HG02571 (cell line): ENCODE results near the gene PIK3R5.

ENCODE experiments used
- ATAC-seq: cut with Tn5 transposase; IDR thresholded peaks from one replicate; pipeline ENCODE4 v1.9.1; 2021; ENCODE audit warnings: mild to moderate bottlenecking, moderate library complexity; ENCODE audit not compliant: unreplicated experiment

The PIK3R5 gene

DNA sequence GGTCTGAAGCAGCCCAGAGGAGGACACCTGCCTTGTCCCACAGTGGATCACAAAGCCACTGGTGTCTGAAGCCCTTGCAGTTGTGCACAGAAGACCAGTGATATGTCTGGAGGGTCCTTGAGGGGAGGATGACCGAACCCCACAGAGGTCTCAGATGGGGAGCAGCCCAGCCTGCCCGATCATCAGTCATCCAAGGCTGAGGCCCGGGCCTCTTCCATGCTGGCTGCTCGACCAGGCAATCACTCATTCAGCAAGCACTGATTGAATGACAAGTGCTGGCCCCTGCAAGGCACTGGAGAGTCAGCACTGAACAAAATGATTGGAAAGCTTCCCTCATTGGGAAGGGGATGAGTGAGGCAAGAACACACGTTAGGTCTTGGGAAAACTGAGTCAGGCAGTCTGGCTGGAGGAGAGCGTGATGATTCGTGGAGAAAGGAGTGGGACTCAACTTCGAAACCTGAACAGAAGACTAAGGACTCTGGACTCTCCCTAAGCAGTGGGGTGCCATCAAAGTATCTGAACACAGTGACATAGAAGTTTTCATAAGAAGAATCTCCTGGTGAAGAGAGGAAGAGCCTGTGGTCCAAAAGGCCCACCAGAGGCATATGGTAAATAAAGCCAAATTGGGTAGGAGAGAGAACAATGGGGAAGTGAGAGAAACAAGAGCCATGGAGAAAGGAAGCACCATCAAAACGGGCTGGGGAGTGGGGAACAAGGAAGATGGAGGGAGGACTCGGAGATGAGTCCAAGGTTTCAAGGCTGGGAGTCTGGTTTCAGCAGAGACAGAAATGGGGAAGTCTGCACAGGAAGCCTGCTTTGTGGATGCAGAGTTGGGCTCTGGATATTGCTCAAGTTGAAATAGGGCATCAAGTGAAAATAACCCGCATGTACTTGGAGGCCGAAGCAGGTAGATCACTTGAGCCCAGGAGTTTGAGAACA is 10.2 kb downstream of the PIK3R5 start:
- no peak for ATAC-seq

DNA sequence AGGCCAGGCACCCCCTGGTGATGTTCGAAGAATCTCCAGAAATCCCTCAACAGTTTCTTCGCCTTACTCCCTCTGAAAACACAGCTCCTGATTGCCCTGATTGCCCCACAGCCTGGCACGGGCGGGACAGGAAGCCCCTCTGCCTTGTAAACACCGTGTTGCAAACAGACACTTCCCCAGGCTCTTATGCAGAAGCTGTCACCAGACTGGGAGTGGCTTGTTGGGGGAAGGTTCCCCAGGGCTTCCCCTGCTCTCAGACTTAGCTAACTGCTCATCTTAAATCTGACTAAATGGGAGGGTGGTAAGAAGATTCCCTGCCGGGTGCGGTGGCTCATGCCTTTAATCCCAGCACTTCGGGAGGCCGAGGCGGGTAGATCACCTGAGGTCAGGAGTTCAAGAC is 11.2 kb downstream of the PIK3R5 start:
- ATAC-seq, result no peak

DNA sequence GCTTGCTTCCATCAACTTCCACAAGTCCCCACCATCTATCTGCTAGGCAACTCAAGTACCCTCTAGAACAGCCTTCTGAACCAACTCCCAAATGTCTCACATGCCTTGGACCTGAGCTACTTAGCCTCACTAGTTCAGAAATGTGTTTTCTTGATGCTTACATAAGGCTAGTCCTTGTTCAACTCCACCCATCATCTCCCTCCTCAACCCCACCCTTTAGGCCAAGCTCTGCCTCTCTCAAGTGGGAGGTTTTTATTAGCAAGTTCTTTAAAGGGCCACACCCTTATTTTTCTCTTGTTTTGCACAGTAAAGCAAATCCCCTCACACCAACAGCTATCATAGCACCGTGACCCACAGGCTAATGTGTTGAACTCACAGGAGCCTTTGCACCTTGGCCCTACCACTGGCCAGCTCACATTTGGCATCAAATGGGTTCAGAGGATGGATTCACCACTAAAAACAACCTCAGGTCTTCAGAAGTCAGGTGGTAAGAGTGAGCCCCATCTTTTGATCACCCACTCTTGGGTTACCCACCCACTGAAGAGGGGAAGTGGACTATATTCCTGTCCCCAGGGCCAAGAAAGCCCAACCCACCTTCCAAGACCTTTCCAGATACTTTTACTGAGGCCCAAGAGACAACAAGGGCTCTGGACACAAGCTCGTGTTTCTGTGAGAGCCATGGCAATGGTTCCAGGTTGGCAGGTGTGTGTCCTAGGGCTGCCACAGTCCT is 12.2 kb downstream of the PIK3R5 start:
- ATAC-seq, result no peak

DNA sequence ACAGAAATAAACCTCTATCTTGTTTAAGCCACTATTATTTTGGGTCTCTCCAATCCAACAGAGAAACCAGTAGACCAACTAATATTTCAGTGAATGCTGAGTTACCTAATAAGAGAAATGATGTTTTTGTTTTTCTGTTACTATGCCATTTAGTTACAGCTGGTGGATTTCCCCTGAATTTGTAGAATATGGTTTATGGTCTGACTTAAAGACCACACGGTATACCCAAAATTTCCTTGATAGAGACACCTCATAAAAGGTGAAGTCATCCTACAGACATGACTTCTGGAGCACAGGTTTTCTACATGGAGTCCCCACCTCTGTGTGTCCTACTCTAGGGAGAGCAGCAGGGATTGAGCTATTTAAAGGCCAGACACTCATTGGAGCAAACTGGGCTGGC is 13.3 kb downstream of the PIK3R5 start:
- ATAC-seq, result no peak

DNA sequence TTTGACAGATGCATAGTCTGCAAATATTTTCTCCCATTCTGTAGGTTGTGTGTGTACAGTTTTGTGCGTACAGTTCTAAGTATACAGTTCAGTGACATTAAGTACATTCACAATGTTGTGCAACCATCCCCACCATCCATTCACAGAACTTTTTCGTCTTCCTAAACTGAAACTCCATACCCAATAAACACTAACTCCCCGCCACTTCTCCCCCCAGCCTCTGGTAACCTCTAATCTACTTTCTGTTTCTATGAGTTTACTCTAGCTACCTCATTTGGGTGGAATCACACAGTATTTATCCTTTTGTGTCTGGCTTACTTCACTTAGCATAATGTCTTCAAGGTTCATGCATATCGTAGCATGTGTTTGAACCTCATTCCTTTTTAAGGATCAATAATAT is 14.3 kb downstream of the PIK3R5 start:
- ATAC-seq, result no peak

DNA sequence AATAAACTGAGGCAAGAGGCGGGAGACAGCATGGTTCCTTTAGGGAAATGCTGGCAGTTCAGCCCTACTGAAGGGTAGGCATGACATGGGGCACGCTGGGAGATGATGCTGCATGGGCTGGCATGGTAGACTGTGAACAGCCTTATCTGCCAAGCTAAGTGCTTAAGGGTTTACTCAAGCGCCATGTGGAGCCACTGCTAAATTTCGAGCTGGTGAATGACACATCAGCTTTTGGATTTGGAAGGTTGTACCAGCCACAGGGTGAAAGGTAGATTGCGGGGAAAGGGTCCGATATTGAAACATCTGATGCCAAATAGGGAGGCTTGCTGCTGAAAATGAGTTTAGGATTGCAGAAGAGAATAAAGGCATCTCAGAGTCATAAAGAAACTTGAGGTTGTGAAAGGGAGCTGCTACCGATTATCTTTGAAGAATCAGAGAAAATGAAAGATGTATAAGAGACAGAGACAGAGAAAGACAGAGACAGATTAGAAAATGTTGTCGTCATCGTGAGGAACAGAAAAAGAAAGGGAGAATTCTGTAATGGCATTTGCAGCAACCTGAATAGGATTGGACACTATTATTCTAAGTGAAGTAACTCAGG is 16.3 kb downstream of the PIK3R5 start:
- ATAC-seq, result no peak

DNA sequence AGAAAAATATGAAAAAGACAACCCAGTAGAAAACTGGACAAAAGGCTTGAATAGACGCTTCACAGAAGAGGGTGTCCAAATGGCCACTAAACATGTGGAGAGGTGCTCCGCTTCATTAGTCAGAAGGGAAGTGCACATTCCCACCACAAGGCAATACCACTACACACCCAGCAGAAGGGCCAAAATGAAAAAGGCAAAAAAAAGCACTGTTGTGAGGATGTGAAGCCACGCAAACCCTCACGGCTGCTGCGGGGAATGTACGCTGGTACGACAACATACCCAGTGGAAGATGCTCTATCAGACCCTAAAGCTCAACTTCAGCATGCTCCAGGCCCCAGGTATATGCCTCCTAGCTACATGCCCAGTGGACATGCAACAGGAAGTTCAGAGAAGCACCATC is 17.0 kb downstream of the PIK3R5 start:
- no peak for ATAC-seq

DNA sequence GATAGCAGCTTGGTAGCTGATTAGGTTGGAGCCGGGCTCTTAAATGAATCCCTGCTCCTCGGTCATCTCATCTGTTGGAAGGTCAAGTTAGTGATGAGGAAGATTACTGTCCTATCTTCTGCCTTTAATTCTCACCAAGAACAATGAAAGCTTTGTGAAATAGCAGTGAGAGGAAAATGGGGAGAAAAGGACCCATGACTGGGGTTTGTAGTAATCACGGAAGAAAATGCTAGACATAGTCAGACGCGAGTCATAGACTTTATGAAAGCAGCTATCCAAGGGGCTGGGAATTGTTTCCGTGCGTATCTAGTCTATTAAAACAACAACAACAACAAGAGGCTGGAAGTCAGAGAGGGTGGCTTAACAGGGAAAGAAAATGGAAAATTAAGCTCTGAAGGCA is 18.3 kb downstream of the PIK3R5 start:
- no peak for ATAC-seq

DNA sequence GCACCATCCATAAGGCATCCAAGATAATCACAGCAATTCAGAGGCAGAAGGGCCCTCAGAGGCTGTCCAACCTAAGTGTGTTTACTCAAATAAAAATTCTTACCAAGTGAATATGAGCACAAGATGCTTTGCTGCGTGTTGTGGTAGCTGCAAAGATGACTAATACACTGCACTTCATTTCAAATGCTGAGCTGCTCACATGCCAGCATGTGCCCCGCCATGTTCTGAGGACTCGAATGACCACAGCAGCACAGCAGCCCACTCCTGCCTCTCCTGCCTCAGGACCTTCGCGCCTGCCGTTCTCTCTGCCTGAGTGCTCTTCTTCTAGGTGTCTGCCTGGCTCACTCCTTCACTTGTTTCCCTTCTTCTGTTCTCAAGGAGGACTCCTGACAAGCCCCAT is 19.0 kb downstream of the PIK3R5 start:
- ATAC-seq, result no peak

DNA sequence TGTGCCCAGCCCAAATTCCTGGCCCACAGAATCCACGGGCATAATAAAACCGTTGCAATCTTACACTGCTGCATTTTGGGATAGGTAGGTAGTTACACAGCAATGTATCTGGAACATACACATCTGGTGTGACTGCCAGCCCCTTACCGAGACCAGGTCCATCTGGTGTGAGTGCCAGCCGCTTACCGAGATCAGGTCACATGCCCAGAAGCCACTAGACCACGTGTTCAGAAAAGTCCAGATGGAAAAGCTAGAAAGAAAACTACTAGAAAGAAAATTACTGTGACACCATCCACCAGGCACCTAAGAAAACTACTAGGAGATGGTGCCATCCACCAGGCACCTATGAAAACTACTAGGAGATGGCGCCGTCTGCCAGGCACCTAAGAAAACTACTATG is 19.4 kb downstream of the PIK3R5 start:
- no peak for ATAC-seq

DNA sequence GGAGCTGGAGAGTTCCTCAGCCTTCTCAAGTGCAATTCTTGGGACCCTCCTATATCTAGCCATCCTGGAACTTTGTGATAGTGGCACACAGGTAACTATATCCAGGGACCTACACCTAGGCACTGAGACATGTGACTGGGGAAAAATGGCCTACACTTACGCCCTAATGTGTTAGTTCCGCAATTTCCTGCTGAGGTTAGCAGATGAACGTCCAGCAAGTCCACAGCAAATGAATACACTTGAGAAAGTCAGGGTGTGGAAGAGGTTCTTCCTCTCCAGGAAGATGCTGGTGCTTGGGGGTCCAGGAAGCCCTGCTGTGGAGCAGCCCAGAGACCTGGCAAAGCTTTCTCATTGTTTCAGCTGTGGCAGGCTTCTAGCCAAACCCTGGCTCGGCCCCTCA is 20.8 kb downstream of the PIK3R5 start:
- ATAC-seq, result no peak

DNA sequence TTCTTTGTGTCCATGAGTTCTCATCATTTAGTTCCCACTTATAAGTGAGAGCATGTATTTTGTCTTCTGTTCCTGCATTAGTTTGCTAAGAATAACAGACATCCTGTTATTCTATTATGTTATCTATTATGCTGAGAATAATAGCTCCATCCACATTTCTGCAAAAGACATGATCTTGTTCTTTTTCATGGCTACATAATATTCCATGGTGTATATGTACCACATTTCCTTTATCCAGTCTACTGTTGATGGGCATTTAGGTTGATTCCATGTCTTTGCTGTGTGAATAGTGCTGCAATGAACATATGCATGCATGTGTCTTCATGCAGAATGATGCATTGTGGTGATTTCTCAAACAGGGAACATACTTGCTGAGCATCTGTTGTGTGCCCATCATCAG is 21.4 kb downstream of the PIK3R5 start:
- ATAC-seq, result no peak

DNA sequence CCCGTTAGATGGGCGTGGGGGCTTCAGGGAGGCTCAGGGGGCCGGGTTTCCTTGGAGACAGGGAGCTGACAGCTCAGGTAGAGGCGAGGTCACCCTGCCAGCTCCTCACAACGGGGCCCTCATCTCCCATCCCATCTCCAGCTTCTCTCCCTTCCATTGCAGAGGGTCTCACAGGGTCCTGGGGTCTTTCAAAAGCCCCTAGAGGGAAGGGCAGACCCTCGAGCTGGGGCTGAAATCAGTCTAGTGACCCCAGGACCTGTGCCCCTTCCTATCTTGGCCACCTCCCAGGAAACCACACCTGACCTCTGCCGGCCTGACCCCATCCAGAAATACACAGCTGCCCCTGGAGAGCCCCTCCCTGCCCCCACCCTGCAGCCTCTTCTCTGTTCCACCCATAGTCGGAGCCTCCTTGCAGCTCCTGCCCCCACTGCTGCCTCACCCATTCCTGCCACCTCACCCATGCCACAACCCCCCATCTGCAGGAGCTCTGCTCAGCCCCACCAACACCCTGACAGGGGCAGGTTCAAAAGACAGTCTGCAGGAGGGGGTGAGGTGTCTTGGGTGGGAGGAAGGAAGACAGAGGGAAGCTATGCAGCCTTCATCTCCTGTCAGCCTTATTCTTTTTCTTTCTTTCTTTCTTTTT is 23.4 kb downstream of the PIK3R5 start:
- ATAC-seq, result no peak

DNA sequence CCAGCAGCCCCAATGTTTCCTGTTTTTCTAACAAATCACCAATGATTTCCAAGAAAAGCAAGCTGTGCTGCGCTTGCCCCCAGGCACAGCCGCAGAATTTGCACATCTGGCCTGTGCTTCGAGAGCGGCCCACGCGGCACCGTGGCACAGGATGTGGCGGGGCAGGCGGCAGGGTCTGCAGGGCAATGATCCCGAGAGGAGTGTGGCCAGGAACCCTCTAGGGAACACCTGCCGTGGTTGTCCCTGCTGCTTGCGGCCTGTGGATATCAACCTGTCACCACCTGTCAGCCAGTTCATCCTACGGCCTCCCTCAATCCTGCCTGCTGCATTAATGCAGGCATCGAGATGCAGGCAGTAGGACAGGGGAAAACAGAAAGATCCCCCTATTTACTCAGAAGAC is 24.0 kb downstream of the PIK3R5 start:
- no peak for ATAC-seq

DNA sequence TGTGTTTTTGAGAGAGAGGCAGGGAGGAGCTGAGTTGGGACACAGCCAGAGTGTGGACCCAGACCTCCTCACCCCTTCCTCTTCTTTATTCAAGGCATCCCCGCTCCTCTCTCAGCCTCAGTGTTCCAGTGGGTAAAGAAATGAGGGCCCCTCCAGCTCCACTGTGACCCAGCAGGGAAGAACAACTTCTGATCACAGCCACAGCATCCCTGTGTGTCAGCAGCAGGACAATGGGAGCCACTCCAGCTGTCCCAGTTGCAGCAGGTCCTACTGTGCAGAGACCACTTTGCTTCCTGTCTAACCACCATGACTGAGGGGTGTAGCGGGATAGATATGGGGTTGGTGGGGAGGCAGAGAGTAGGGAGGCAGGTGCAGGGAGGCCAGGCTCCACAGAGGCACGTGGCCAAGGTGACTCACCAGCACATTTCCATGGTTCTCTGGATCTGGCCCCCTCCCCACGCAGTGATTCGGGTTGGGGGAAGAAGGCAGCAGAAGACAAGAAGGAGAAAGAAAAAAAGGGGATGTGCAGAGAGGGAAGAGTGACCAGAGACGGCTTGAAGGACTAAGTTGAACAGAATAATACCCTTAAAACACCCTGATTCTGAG is 24.5 kb downstream of the PIK3R5 start:
- no peak for ATAC-seq

DNA sequence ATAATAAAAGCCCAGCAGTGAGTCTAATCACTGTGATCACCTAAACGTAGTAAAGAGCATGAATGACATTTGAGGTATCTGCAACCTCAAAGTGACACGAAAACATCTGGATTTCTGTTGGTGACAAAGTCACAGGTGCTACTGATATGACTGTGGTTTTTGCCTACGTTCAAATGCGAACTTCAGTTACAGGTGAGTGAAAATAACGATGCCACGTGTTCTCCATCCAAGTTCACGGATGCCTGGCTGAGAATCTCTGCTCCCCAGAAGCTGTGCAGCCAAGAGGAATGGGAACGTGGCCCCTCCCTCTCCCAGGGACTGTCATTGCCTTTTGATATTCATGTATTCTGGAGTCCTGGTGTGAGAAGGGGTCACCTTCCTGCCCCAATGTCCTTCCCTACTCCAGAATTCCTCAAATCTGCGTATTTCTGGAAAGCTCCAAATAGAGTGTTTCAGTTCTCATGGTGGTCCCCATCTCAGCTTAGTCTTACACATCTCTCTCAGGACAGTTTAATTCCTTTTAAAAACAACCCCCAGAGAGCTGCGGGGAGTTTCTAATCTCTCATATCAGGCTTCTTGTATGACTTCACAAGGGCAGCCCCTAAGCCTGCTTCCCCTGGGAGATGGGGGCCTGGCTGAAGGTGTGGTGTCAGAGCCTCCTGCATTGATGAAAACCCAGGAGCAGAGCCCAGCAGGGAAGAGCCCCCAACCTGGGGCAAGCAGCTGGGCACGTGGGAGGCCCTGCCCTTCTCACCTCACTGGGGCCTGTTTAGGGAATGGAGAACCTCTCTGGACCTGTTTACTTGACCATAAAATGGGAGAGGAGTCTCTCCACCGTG is 25.8 kb downstream of the PIK3R5 start:
- ATAC-seq, result no peak

DNA sequence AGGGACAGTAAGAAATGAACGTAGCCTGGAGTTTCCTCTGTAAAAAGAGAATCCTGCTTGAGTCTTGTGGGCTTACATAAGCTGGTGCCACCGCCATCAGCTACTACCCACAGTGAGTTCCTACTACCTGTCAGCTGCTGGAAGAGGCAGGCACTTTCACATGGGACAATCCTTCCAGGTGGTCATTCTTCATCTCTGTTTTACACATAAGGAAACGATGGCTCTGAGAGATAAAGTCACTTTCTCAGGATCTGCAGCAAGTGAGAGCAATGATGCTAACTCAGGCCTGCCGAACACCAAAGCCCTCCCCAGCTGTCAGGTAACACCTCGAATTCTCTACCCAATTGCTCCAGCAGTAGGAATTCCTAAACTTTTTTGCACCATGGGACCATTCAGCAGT is 26.6 kb downstream of the PIK3R5 start:
- no peak for ATAC-seq

DNA sequence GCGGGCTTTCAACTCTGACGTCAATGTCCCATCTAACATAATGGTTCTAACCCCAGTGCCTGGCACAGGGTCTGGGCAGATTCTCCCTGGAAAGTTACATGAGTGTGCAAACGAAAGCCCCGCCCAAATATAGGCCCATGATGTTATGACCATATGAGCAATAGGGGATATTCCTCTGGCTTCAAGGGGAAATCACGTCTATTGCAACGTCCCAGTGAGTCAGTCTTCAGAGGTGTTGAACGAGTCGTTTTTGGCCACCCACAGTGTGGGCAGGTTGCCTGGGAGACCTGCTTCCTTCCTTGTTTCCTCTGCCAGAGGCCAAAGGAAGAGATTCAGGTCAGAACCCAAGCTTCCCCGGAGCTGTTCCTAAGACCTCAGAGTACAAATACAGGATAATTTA is 30.3 kb downstream of the PIK3R5 start:
- ATAC-seq, result no peak

DNA sequence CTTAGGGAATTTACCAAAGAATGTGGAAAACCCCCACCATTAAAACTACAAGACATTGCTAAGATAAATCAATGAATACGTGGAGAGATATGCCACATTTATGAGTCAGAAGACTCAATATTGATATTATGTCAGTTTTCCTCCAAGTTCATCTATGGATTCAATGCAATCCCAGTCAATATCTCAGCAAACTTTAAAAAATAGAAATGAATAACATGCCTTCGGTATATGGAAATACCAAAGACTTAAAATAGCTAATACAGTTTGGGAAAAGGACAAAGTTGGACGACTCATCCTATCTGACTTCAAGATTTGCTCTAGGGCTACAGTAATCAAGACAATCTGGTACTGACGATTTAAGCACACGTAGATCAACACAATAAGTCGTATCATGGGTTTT is 31.2 kb downstream of the PIK3R5 start:
- ATAC-seq, result no peak

DNA sequence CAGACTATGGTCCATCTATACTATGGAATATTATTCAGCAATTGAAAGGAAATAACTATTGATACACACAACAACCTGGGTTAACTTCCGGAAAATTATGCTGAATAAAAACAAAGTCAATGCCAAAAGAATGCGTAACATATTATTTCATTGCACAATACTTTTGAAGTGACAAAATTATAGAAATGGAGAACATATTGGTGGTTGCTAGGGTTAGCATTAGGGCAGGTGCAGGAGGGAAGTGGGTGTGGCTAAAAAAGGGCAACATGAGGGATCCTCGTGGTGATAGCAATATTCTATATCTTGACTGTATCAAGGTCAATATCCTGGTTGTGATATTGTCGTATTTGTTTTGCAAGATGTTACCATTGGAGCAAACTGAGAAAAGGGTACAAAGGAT is 34.9 kb downstream of the PIK3R5 start:
- no peak for ATAC-seq
